GM19193 (cell line): ENCODE results near the gene PRKAR1B.

Experiments used
- POLR2A ChIP-seq: IDR thresholded peaks from 4 replicates; pipeline ENCODE4 v1.6.1; 2011; ENCODE audit not compliant: insufficient read depth, insufficient read length; ENCODE audit errors: extremely low read depth

Gene PRKAR1B

GRCh38 chr7:698515-699475 lies 28.3 kb downstream of the PRKAR1B start:
- TF ChIP-seq POLR2A = no peak

DNA sequence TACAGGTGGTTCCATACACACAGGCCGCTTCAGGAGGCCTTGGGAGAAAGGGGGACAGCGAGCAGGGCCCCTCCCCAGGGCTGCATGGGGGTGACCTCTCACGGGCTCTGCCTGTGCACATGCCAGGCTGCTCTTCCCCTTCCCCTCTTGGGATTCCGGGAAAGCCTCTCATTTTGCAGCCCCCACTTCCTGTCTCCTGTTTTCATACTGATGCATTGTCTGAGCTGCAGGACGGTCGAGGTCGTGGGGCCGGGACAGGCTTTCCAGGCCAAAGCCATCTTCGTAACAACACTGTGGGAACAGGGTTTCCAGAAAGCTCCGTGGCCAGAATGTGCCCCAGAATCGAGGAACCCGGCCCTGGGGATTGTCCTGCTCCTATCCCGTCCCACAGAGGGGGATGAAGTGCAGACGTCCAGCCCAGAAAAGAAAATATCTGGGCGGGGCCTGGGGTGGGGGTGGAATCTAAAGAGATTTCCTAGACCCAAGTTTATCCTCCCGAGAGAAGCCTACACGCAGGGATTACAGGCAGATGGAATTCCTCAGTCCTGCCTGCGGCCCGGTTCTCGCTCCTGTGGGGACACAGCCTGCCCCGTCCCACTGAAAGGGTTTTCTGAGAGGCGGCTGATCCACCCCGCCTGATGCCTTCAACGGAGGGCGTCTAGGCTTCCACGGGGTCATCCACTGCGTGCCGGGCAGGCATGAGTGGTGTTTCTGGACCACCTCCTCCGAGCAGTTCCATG lies 30.1 kb downstream of the PRKAR1B start:
- no peak for TF ChIP-seq POLR2A

GRCh38 chr7:696426-696811 lies 30.7 kb downstream of the PRKAR1B start:
- no peak for TF ChIP-seq POLR2A

- no peak for TF ChIP-seq POLR2A
Observed at GRCh38 chr7:693280-693679, 33.8 kb downstream of the PRKAR1B start.

DNA sequence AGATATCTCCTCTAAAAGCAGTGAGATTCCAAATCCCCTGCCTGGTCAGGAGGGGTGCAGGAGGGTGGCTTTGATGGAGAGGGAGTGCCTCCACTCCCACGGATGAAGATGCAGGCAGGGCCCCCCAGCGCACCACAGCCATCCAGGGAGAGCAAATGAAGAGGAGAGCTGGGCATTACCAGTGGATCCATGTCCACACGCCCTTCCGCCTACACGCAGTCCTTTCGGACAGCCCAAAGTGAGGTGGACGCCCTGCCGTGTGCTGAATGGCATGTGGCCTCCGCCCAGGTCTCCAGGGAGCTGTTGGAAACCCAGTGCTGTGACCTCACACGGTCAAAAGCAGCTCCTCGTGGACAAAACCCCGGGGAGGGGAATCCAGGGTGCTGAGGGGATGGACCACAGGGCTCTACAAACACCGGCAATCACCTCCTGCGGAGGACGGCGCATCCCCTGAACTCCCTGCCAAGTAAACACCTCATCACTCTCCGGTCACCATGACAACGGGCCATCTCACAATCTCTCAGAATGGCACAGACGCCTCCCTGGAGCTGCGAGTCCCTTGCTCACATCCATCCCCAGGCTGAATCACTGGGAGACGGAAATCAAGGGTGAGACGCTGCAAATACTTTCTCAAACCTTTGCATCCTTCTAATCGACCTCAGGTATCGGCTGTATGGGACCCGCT lies 35.6 kb downstream of the PRKAR1B start:
- no peak for TF ChIP-seq POLR2A

DNA sequence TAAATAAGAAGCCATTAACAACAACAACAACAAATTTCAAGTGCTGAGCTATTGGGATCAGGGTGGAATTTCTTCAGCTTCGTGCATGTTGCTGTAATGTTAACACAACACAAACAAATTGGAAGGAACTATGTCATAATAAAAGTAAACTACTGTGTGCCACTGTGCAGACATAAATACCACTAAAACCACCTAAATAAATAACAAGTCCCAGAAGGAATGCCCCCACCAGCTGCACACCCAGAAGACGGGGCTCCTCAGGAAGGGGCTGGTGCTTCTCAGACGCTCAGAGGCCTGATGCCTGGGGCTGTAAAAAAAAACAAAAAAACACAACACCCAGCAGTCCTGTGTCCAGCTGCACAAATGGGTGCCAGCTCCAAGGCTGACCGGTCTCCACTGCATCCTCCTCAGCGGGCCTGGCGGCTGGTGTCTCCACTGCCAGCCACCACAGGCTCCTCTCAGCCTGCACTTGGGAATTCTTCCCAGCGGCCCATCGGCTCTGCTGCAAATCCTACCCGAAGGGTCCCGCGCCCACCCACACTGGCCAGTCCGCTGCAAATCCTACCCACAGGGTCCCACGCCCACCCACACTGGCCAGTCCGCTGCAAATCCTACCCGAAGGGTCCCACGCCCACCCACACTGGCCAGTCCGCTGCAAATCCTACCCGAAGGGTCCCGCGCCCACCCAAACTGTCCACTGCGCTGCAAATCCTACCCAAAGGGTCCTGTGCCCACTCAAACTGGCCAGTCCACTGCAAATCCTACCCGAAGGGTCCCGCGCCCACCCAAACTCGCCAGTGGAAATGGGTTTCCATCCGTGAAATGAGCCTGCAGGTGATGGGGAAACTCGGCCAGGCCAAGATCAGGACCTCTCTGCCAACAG lies 36.4 kb downstream of the PRKAR1B start:
- no peak for TF ChIP-seq POLR2A

- no peak for TF ChIP-seq POLR2A
Observed at GRCh38 chr7:685540-685939, 41.5 kb downstream of the PRKAR1B start.

DNA sequence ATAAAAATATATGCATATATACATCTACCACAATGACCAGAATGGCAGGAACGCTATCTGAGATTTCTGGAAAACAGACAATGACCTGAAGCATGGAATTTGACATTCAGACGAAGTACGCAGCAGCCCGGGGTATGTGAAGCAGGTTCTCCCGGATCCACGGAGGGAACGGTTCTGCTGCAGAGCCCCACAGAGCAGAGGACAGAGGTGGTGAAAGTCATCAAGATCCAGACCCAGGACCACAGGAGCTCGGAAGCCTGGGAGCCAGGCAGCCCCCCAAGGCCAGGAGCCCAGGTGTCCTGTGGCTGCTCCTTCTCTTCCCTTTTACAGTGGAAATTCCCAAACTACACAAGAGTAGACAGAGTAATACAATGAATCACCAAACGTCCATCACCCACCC lies 42.7 kb downstream of the PRKAR1B start:
- TF ChIP-seq POLR2A = no peak

DNA sequence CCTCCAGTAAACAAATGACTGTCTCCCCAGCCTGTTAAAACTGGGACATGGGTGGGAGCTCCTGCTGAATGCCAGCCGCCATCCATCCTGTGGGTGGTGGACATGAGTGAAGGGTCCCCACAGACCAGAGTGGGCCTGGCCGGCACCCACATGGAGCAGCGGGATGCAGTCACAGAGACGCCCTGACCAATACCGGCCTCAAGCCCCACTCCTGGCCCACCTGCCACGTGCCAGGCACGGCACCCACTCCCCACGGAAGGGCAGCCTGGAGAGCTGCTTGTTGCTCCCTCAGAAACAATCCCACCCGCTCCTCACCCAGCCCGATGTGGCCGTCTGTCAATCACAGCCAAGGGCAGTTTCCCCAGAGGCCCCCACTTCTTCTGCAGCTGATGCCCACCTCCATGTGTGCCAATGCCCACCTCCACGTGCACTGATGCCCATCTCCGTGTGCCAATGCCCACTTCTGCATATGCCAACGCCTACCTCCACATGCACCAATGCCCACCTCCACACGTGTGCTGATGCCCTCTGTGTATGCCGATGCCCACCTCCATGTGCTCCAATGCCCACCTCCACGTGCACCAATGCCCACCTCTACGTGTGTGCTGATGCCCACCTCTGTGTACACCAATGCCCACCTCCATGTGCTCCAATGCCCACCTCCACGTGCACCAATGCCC lies 43.4 kb downstream of the PRKAR1B start:
- no peak for TF ChIP-seq POLR2A

DNA sequence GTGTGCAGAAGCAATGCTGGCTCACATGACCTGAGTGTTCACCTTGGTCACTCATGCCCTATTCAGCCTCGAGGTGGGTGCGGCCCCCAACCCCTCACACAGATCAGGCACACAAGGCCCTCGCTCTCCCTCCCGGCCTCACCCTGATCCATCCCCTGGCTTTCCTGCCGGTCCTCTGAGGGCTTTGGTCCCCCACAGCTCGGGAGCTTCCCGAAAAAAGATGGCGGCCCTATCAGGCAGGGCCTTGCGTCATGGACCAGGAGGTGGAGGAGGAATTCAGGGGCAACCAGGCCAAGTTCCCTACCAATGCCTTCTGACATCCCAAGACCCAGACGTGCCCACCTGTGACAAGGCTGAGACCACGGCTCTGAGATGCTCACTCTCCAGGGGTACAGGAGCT lies 44.3 kb downstream of the PRKAR1B start:
- no peak for TF ChIP-seq POLR2A

- TF ChIP-seq POLR2A = no peak
Observed at GRCh38 chr7:681551-682307, 45.4 kb downstream of the PRKAR1B start.

GRCh38 chr7:680411-681127 lies 46.5 kb downstream of the PRKAR1B start:
- no peak for TF ChIP-seq POLR2A

DNA sequence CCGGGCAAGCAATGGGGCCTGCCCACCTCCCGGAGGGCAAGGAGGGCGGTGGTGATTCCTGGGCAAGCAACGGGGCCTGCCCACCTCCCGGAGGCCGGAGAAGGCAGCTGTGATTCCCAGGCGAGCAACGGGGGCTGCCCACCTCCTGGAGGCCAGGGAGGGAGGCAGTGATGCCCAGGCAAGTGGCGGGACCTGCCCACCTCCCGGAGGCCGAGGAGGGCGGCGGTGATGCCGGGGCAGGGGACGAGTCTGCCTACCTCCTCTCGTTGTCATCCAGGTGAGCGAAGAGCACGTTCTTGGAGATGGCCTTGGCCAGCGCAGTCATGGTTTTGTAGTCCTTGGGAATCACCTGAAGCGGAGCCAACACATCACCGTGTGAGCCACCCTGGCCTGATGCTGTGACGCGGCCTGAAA lies 50.1 kb downstream of the PRKAR1B start:
- TF ChIP-seq POLR2A = no peak
